Activated CD4-positive, alpha-beta T cell treated with anti-CD3 and anti-CD28 coated beads for 24 hours (primary cell): ENCODE results near the gene NAA20.

Experiments used
- DNase-seq, 2 donors: peaks; one replicate each; pipeline ENCODE4 v3.0.0-alpha.2; 2020; ENCODE audit warnings: low read depth in 2 of 2

The NAA20 gene

DNA sequence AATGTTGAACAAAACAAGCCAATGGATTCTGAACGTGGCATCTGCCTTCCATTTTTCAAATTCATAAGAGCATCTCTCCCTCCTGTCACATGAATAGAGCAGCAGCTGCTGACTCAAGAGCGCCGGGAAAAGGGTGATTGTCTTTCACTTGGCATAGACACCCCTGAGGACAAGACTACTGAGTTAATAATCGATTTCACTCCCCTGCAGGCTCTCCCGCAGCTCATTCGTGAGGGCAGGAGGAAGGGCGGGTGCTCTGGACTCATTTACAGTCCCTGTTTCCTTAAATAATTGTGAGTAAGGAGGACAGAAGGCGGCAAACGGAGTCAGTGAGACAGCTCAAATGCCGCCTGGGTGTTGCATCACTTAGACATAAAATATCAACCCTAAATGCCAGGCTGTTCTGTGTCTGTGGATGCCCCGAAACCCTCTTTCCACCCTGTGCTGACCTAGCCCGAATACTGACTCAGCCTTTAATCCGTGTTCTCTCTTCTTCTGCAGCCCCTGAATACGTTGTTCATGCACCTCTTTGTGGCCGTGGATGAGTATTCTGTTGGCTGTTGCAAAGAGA lies 56.7 kb downstream of the NAA20 start:
- DNase-seq = no peak

DNA sequence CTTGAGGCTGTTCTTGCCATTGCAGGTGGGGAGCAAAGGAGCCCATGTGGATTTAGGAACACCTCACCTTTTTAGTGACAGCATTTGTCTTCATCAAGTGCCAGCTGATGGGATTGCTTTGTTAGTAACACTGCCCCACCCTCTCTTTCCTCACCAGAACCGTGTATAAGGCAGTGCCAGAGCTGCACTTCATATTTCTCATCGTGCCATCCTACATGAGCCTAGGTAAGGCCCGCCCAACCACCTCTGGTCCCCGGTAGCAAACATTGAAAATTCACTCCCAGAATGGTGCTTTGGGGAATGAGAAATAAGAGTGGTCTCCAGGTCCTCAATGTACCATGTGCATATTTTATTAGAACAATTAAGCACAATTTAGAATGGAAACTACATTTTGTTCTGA lies 57.9 kb downstream of the NAA20 start:
- no peak for DNase-seq

DNA sequence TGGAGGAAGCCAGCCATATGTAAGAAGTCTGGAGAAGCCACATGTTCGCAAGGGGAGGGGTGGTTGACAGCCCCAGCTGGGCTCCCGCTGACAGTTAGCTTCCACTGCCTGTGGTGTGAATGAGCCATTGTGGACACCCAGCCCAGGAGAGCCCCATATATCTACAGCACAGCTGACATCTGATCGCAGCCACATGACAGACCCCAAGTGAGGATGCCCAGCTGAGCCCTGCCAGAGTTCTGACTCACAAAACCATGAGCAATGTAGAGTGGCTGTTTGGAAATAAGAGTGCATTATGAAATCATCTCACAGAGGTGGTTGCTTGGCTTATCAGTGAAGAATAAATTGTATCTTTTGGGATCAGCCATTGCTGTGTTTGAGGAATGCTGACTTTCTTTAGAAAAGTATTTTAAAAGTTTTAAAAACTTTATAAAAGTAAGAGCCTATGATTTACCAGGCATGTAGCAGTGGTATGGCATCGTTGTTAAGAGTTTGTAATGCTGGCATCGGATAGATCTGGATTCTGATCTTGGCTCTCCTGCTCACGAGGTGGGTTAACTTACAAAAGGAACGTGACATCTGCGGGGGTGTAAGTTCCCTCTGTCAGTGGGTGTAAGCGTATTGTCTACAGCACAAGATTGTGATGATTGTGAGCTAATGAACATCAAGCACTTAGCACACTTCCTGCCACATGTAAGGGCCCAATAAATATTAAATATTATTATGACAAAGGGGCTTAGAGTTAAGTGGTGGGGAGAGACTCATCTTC lies 59.3 kb downstream of the NAA20 start:
- no peak for DNase-seq

DNA sequence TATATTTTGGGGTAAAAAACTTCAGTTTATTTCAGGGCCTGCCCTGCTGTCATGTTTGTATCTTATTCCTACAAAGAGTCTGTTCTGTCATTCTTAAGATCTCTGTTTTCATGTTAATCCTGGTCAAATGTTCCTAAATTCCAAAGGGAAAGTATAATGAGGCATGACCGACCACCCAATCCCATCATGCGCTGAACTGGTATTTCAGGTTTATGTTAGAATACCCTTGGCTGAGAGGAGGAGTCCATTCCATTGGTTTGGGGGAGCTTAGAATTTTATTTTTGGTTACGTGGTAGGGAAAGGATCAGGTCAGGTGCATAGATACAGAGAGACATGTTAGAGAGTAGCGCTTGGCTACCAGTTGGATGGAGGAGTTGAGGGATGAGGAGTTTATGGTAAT lies 60.9 kb downstream of the NAA20 start:
- no peak for DNase-seq

DNA sequence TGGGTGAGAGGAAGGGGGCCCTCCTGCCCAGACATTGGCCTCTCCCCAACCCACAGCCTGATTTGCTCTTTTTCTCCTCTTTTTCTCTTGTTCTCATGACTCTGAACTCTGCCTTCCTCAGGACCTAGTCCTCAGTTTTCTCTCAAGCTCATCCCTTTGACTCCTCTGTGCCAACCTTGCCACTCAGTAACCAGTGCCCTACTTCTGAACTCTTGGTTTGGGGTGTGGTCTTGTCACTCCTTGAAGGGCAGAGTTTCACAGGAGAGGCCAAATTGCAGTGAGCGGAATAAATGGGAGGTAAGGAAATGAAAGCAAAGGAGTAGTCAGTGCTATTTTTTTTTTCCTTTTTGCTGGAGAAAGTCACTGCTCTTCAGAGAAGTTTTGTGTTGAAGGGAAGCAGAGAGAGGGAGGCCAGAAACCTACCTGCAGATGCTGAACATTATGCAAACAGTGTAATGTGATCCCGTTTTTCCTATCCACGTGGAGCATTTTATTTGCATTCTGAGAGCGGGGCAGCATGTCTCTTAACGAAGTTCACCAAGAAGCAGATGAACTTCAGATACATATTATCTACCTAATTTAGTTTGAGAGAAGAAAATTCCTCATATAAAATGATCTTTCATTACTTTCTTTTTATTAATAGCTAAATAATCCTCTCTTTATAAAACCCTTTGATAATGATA lies 62.1 kb downstream of the NAA20 start:
- no peak for DNase-seq
